Measurements from ENCODE around the gene POLR2A. TPM values are rescaled to one million over a fixed set of nuclear protein-coding genes. Genes with fewer than 3 reads are reported as not detected.

Gene POLR2A
- total and polyA plus RNA-seq, 10 of the 15 experiments (the other 5 are each of a cell fraction or from before 2014, with no cell fraction given) = 1.7 to 121 (median 33.4) TPM

DNA sequence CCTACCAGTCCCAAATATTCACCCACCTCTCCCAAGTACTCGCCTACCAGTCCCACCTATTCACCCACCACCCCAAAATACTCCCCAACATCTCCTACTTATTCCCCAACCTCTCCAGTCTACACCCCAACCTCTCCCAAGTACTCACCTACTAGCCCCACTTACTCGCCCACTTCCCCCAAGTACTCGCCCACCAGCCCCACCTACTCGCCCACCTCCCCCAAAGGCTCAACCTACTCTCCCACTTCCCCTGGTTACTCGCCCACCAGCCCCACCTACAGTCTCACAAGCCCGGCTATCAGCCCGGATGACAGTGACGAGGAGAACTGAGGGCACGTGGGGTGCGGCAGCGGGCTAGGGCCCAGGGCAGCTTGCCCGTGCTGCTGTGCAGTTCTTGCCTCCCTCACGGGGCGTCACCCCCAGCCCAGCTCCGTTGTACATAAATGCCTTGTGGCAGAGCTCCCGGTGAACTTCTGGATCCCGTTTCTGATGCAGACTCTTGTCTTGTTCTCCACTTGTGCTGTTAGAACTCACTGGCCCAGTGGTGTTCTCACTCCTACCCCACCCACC, 29.8 kb downstream of the POLR2A start:
- POLR2A ChIA-PET = interaction anchor here (0.6 to 3.9 kb wide), 2 partner anchors 46 to 60 kb away, joined by 3 to 36 read pairs; partner anchors contain the start of gene TNFSF13
- Histone ChIP-seq H3K36me3 (ENCODE audit: control insufficient read depth in 2 of 2, insufficient read depth in 2 of 2, low read length in 1 of 2) (peaks cover 16 to 32% of the 10 kb centered on the region in 2 experiments; a peak in 3 of 4 replicates), H3K9ac (ENCODE audit: control insufficient read depth, insufficient read depth, low read length) (no peak overlapping the region), H3K4me3 (no peak overlapping the region), H4K20me1 (ENCODE audit: control insufficient read depth, insufficient read depth) (no peaks in the 10 kb centered on the region), H2AFZ (ENCODE audit: control insufficient read depth, low read depth, low read length) (no peak overlapping the region), H3K27ac (ENCODE audit: control insufficient read depth, insufficient read depth) (no peak overlapping the region), H3K9me3 (replicated peaks; ENCODE audit: control insufficient read depth, insufficient read depth, low read length) (no peaks in the 10 kb centered on the region), H3K79me2 (ENCODE audit: control insufficient read depth, insufficient read depth, low read length) (no peaks in the 10 kb centered on the region), H3K4me1 (ENCODE audit: control insufficient read depth, insufficient read depth, low read length) (no peaks in the 10 kb centered on the region), H3K27me3 (replicated peaks in 1 of 2; ENCODE audit: control insufficient read depth in 2 of 2, insufficient read depth in 2 of 2, low read length in 1 of 2) (no peaks in the 10 kb centered on the region), H3K4me2 (ENCODE audit: control insufficient read depth, insufficient read depth) (no peak overlapping the region)
- no peak for TF ChIP-seq KAT2A (conservative IDR thresholded peaks at IDR 0.05; ENCODE audit: control insufficient read depth, low read depth, low read length)
- TF ChIP-seq CBFB (IDR thresholded peaks at IDR 0.05; ENCODE audit: low read depth) = no peak
- no peak for TF ChIP-seq EZH2 (IDR thresholded peaks at IDR 0.05; ENCODE audit: borderline replicate concordance, control insufficient read depth, low read depth, low read length)
- TF ChIP-seq ASH2L (IDR thresholded peaks at IDR 0.05; ENCODE audit: borderline replicate concordance, low read depth) = no peak
- TF ChIP-seq, protein P1, sequence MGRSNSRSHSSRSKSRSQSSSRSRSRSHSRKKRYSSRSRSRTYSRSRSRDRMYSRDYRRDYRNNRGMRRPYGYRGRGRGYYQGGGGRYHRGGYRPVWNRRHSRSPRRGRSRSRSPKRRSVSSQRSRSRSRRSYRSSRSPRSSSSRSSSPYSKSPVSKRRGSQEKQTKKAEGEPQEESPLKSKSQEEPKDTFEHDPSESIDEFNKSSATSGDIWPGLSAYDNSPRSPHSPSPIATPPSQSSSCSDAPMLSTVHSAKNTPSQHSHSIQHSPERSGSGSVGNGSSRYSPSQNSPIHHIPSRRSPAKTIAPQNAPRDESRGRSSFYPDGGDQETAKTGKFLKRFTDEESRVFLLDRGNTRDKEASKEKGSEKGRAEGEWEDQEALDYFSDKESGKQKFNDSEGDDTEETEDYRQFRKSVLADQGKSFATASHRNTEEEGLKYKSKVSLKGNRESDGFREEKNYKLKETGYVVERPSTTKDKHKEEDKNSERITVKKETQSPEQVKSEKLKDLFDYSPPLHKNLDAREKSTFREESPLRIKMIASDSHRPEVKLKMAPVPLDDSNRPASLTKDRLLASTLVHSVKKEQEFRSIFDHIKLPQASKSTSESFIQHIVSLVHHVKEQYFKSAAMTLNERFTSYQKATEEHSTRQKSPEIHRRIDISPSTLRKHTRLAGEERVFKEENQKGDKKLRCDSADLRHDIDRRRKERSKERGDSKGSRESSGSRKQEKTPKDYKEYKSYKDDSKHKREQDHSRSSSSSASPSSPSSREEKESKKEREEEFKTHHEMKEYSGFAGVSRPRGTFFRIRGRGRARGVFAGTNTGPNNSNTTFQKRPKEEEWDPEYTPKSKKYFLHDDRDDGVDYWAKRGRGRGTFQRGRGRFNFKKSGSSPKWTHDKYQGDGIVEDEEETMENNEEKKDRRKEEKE (IDR thresholded peaks at IDR 0.05) = no peak
- TF ChIP-seq, protein P2, sequence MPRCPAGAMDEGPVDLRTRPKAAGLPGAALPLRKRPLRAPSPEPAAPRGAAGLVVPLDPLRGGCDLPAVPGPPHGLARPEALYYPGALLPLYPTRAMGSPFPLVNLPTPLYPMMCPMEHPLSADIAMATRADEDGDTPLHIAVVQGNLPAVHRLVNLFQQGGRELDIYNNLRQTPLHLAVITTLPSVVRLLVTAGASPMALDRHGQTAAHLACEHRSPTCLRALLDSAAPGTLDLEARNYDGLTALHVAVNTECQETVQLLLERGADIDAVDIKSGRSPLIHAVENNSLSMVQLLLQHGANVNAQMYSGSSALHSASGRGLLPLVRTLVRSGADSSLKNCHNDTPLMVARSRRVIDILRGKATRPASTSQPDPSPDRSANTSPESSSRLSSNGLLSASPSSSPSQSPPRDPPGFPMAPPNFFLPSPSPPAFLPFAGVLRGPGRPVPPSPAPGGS (IDR thresholded peaks at IDR 0.05; ENCODE audit: borderline replicate concordance, insufficient read depth, low read depth, low read length, poor library complexity, severe bottlenecking) = no peak
- no peak for TF ChIP-seq BCL11A (IDR thresholded peaks at IDR 0.05; ENCODE audit: low read depth, low read length)
- no peak for TF ChIP-seq ZNF274 (IDR thresholded peaks at IDR 0.05; ENCODE audit: insufficient read depth, insufficient read length)
- TF ChIP-seq, protein P3, sequence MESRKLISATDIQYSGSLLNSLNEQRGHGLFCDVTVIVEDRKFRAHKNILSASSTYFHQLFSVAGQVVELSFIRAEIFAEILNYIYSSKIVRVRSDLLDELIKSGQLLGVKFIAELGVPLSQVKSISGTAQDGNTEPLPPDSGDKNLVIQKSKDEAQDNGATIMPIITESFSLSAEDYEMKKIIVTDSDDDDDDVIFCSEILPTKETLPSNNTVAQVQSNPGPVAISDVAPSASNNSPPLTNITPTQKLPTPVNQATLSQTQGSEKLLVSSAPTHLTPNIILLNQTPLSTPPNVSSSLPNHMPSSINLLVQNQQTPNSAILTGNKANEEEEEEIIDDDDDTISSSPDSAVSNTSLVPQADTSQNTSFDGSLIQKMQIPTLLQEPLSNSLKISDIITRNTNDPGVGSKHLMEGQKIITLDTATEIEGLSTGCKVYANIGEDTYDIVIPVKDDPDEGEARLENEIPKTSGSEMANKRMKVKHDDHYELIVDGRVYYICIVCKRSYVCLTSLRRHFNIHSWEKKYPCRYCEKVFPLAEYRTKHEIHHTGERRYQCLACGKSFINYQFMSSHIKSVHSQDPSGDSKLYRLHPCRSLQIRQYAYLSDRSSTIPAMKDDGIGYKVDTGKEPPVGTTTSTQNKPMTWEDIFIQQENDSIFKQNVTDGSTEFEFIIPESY (IDR thresholded peaks at IDR 0.05) = no peak
- no peak for TF ChIP-seq RELA (IDR thresholded peaks at IDR 0.05; ENCODE audit: borderline replicate concordance, partially characterized antibody)
- no peak for TF ChIP-seq HDAC2 (IDR thresholded peaks at IDR 0.05)
- no peak for TF ChIP-seq RUNX3 (IDR thresholded peaks at IDR 0.05; ENCODE audit: low read length)
- TF ChIP-seq SUPT20H (IDR thresholded peaks at IDR 0.05; ENCODE audit: borderline replicate concordance, control insufficient read depth, low read depth, low read length) = no peak
- no peak for TF ChIP-seq CBX3 (IDR thresholded peaks at IDR 0.05; ENCODE audit: borderline replicate concordance, low read depth)
- no peak for TF ChIP-seq BMI1 (IDR thresholded peaks at IDR 0.05; ENCODE audit: borderline replicate concordance)
- WGBS (ENCODE audit: insufficient coverage, insufficient replicate concordance, low lambda C conversion rate, missing lambda C conversion rate) = 73% methylated on average over 16 of the region's 17 CpGs
- ATAC-seq = no peak
- RAD21 ChIA-PET (ENCODE audit: unreplicated experiment) = interaction anchor here (0.6 to 4.1 kb wide), 8 partner anchors 9 to 173 kb away, joined by 3 to 84 read pairs (median 4); partner anchors contain the start of genes SENP3, TMEM102, TNFSF13 and TP53
- in situ Hi-C loops (cut with MboI) = no loop called here
- CTCF ChIA-PET = interaction anchor here (0.6 to 4.4 kb wide), 37 partner anchors 9 to 203 kb away, joined by 3 to 145 read pairs (median 4); partner anchors contain the start of genes FGF11, FXR2, SAT2 and SENP3
- SMC1A ChIA-PET (ENCODE audit: uncharacterized antibody, unreplicated experiment) = interaction anchor here (0.6 to 4.2 kb wide), 16 partner anchors 9 to 174 kb away, joined by 3 to 67 read pairs (median 4); partner anchors contain the start of genes SENP3, TNFSF13, TP53 and WRAP53
- BruUV-seq (replicated peaks) = TSS peak; percentile 74
- DNase-seq (ENCODE audit: low read depth, low spot score) = no peak
- intact Hi-C loops (cut with micrococcal nuclease; ENCODE audit: unreplicated experiment) = loop anchor here (1.0 kb wide), 1 partner anchor 47 kb away; the partner anchor contains the start of gene SENP3
- no peak for FAIRE-seq

Data from GM12878 (cell line).